KMS-11 (cell line): ENCODE results near the gene MROH2A.

ENCODE experiments used
- H2AFZ ChIP-seq: fragments of 200-600 bp; sonication (generic); 2 replicates; pipeline ENCODE4 v1.6.1; 2016; ENCODE audit warnings: antibody characterized with exemption, mixed run types, low read depth
- H3K27ac ChIP-seq: fragments of 200-600 bp; sonication (generic); 2 replicates; pipeline ENCODE4 v1.6.1; 2016; ENCODE audit warnings: mild to moderate bottlenecking, mixed run types
- H3K27me3 ChIP-seq: fragments of 200-600 bp; sonication (generic); 2 replicates; pipeline ENCODE4 v1.6.1; 2017; ENCODE audit warnings: mild to moderate bottlenecking, low read depth, mixed run types, moderate library complexity; ENCODE audit not compliant: insufficient read depth
- H3K36me3 ChIP-seq: fragments of 200-600 bp; sonication (generic); 2 replicates; pipeline ENCODE4 v1.6.1; 2017; ENCODE audit warnings: mild to moderate bottlenecking, mixed run types; ENCODE audit not compliant: insufficient read depth
- H3K4me1 ChIP-seq: fragments of 200-600 bp; sonication (generic); 2 replicates; pipeline ENCODE4 v1.6.1; 2016; ENCODE audit warnings: mild to moderate bottlenecking, low read depth, mixed run types; ENCODE audit not compliant: poor library complexity, severe bottlenecking
- H3K4me2 ChIP-seq: fragments of 200-600 bp; sonication (generic); 2 replicates; pipeline ENCODE4 v1.7.0; 2016; ENCODE audit warnings: mild to moderate bottlenecking, mixed run types
- H3K4me3 ChIP-seq: fragments of 200-600 bp; sonication (generic); IDR thresholded peaks from 2 replicates; pipeline ENCODE4 v1.6.1; 2017; ENCODE audit warnings: low read depth, low read length, mixed read lengths; ENCODE audit not compliant: insufficient read depth
- H3K79me2 ChIP-seq: fragments of 200-600 bp; sonication (generic); 2 replicates; pipeline ENCODE4 v1.6.1; 2016; ENCODE audit warnings: low read depth, mixed run types; ENCODE audit not compliant: insufficient read depth
- H3K9ac ChIP-seq: fragments of 200-600 bp; sonication (generic); 2 replicates; pipeline ENCODE4 v1.6.1; 2016; ENCODE audit warnings: mild to moderate bottlenecking, mixed run types
- H4K20me1 ChIP-seq: fragments of 200-600 bp; sonication (generic); 2 replicates; pipeline ENCODE4 v1.6.1; 2016; ENCODE audit warnings: mild to moderate bottlenecking, mixed run types; ENCODE audit not compliant: insufficient read depth
- CTCF ChIP-seq: fragments of 200-600 bp; sonication (generic); conservative IDR thresholded peaks from 2 replicates; pipeline ENCODE4 v1.6.1; 2017; ENCODE audit warnings: low read depth, mild to moderate bottlenecking, antibody characterized with exemption, low read length, moderate library complexity, mixed read lengths

MROH2A gene

GRCh38 chr2:233758141-233758540 is 20.0 kb upstream of the MROH2A start:
- Histone ChIP-seq H2AFZ (no peak overlapping the region), H3K9ac (no peak overlapping the region), H3K4me3 (no peak overlapping the region), H3K27ac (no peak overlapping the region), H3K79me2 (no peaks in the 10 kb centered on the region), H3K4me1 (no peaks in the 10 kb centered on the region), H3K36me3 (no peaks in the 10 kb centered on the region), H4K20me1 (no peaks in the 10 kb centered on the region), H3K4me2 (no peak overlapping the region), H3K27me3 (no peaks in the 10 kb centered on the region)
- no peak for TF ChIP-seq CTCF

- H2AFZ ChIP-seq, result no peak overlapping the region
- H3K4me1 ChIP-seq, result no peaks in the 10 kb centered on the region
- H3K36me3 ChIP-seq, result no peaks in the 10 kb centered on the region
- H4K20me1 ChIP-seq, result no peaks in the 10 kb centered on the region
- no peak overlapping the region for H3K4me3 ChIP-seq
- H3K27me3 ChIP-seq, result no peaks in the 10 kb centered on the region
- no peaks in the 10 kb centered on the region for H3K79me2 ChIP-seq
- no peak overlapping the region for H3K4me2 ChIP-seq
- no peak for TF ChIP-seq CTCF
- H3K9ac ChIP-seq, result no peak overlapping the region
- no peak overlapping the region for H3K27ac ChIP-seq
Observed at GRCh38 chr2:233758849-233759248, 19.3 kb upstream of the MROH2A start.

- no peak within 1 kb of the TSS for H3K4me3 ChIP-seq
- no peak within 1 kb of the TSS for H3K9ac ChIP-seq
- no peak within 1 kb of the TSS for H3K27ac ChIP-seq
- no peaks in the 10 kb centered on the region for H3K36me3 ChIP-seq
- H3K4me2 ChIP-seq, result no peak within 1 kb of the TSS
- no peaks in the 10 kb centered on the region for H3K4me1 ChIP-seq
- TF ChIP-seq CTCF, result no peak
- no peaks in the 10 kb centered on the region for H3K79me2 ChIP-seq
- no peak within 1 kb of the TSS for H2AFZ ChIP-seq
- H3K27me3 ChIP-seq, result no peaks in the 10 kb centered on the region
- H4K20me1 ChIP-seq, result no peaks in the 10 kb centered on the region
Observed at GRCh38 chr2:233760043-233760442, 18.1 kb upstream of the MROH2A start, which contains the start of gene UGT1A1. UGT1A1 (plus strand) TSS chr2:233760270; CDS start chr2:233760288, 18 bp downstream.

GRCh38 chr2:233761040-233761769 is 16.9 kb upstream of the MROH2A start:
- Histone ChIP-seq H3K79me2 (no peaks in the 10 kb centered on the region), H3K27ac (no peak overlapping the region), H3K9ac (no peak overlapping the region), H3K27me3 (no peaks in the 10 kb centered on the region), H3K36me3 (no peaks in the 10 kb centered on the region), H3K4me2 (no peak overlapping the region), H3K4me3 (no peak overlapping the region), H4K20me1 (no peaks in the 10 kb centered on the region), H2AFZ (no peak overlapping the region), H3K4me1 (no peaks in the 10 kb centered on the region)
- no peak for TF ChIP-seq CTCF
